ENCODE data around the gene WHAMM. TPM values are rescaled to one million over a fixed set of nuclear protein-coding genes. Genes with fewer than 3 reads are reported as not detected.

Gene WHAMM
- total RNA-seq, 4 donors from 2014 or later, result 9.6 to 17.4 (median 14.2) TPM

- H3K36me3 ChIP-seq, result no peaks in the 10 kb centered on the region
- H3K4me1 ChIP-seq, result no peaks in the 10 kb centered on the region
- no peak overlapping the region for H3K27ac ChIP-seq (replicated peaks in 1 of 4)
- no peak for TF ChIP-seq CTCF (IDR thresholded peaks at IDR 0.05)
- TF ChIP-seq POLR2A (IDR thresholded peaks at IDR 0.05; ENCODE audit: low read depth), result no peak
- no peak for TF ChIP-seq POLR2AphosphoS5 (IDR thresholded peaks at IDR 0.05)
- no peak for TF ChIP-seq EP300 (IDR thresholded peaks at IDR 0.05)
- no peak for DNase-seq (ENCODE audit: extremely low spot score)
- intact Hi-C loops (cut with DNase I), result no loop called here
- no peak overlapping the region for H3K4me3 ChIP-seq
- no peaks in the 10 kb centered on the region for H3K27me3 ChIP-seq
- no peaks in the 10 kb centered on the region for H3K9me3 ChIP-seq
Observed at GRCh38 chr15:82793737-82794136, 15.7 kb upstream of the WHAMM start.

GRCh38 chr15:82798104-82798503 lies 11.3 kb upstream of the WHAMM start:
- WGBS, result 84% methylated on average over 4 of the region's 4 CpGs
- no peak for DNase-seq (ENCODE audit: extremely low spot score)
- TF ChIP-seq CTCF (IDR thresholded peaks at IDR 0.05), result no peak

GRCh38 chr15:82798531-82799166 lies 10.8 kb upstream of the WHAMM start:
- no peak for DNase-seq (ENCODE audit: extremely low spot score)
- H3K4me3 ChIP-seq, result no peak overlapping the region
- H3K27me3 ChIP-seq, result no peaks in the 10 kb centered on the region
- no peaks in the 10 kb centered on the region for H3K4me1 ChIP-seq
- H3K36me3 ChIP-seq, result no peaks in the 10 kb centered on the region
- no peak overlapping the region for H3K27ac ChIP-seq (replicated peaks in 1 of 4)
- 80% methylated on average over 5 of the region's 5 CpGs for WGBS
- TF ChIP-seq CTCF (IDR thresholded peaks at IDR 0.05) (no peak), EP300 (IDR thresholded peaks at IDR 0.05) (no peak), POLR2A (IDR thresholded peaks at IDR 0.05; ENCODE audit: low read depth) (no peak), POLR2AphosphoS5 (IDR thresholded peaks at IDR 0.05) (no peak)
- intact Hi-C loops (cut with DNase I), result no loop called here
- H3K9me3 ChIP-seq, result no peaks in the 10 kb centered on the region

More at GRCh38 chr15:82798104-82798503, 11.3 kb upstream of the WHAMM start:
- intact Hi-C loops (cut with DNase I), result no loop called here
- Histone ChIP-seq H3K9me3 (no peaks in the 10 kb centered on the region), H3K27ac (replicated peaks in 1 of 4) (no peak overlapping the region), H3K4me3 (no peak overlapping the region), H3K4me1 (no peaks in the 10 kb centered on the region), H3K27me3 (no peaks in the 10 kb centered on the region), H3K36me3 (no peaks in the 10 kb centered on the region)

- DNase-seq (ENCODE audit: extremely low spot score), result no peak
- WGBS, result 75% methylated on average over 7 of the region's 7 CpGs
- intact Hi-C loops (cut with DNase I), result no loop called here
Observed at GRCh38 chr15:82799183-82799841, 10.1 kb upstream of the WHAMM start.

GRCh38 chr15:82802497-82802896 lies 6.9 kb upstream of the WHAMM start:
- Histone ChIP-seq H3K4me3 (no peak overlapping the region), H3K27ac (replicated peaks in 1 of 4) (no peak overlapping the region), H3K9me3 (no peaks in the 10 kb centered on the region), H3K36me3 (no peaks in the 10 kb centered on the region), H3K27me3 (no peaks in the 10 kb centered on the region), H3K4me1 (no peaks in the 10 kb centered on the region)
- DNase-seq (ENCODE audit: extremely low spot score), result no peak
- 100% methylated on average over 1 of the region's 1 CpG for WGBS
- TF ChIP-seq POLR2A (IDR thresholded peaks at IDR 0.05; ENCODE audit: low read depth), result no peak
- no peak for TF ChIP-seq POLR2AphosphoS5 (IDR thresholded peaks at IDR 0.05)
- no peak for TF ChIP-seq EP300 (IDR thresholded peaks at IDR 0.05)
- TF ChIP-seq CTCF (IDR thresholded peaks at IDR 0.05), result no peak
- intact Hi-C loops (cut with DNase I), result no loop called here

More at GRCh38 chr15:82799183-82799841, 10.1 kb upstream of the WHAMM start:
- Histone ChIP-seq H3K36me3 (no peaks in the 10 kb centered on the region), H3K4me3 (no peak overlapping the region), H3K4me1 (no peaks in the 10 kb centered on the region), H3K27me3 (no peaks in the 10 kb centered on the region), H3K27ac (replicated peaks in 1 of 4) (no peak overlapping the region), H3K9me3 (no peaks in the 10 kb centered on the region)
- no peak for TF ChIP-seq POLR2A (IDR thresholded peaks at IDR 0.05; ENCODE audit: low read depth)
- no peak for TF ChIP-seq POLR2AphosphoS5 (IDR thresholded peaks at IDR 0.05)
- no peak for TF ChIP-seq EP300 (IDR thresholded peaks at IDR 0.05)
